SK-N-SH (cell line): ENCODE measurements around the gene LRP10.

Experiments used
- JUND ChIP-seq: IDR thresholded peaks from 2 replicates; pipeline ENCODE4 v1.4.0; 2012
- NRF1 ChIP-seq: IDR thresholded peaks from 2 replicates; pipeline ENCODE4 v1.6.1; 2012; ENCODE audit warnings: low read depth, mild to moderate bottlenecking, low read length
- RFX5 ChIP-seq: IDR thresholded peaks from 2 replicates; pipeline ENCODE4 v1.6.1; 2012; ENCODE audit warnings: mild to moderate bottlenecking, improper control_type of control experiment, low read length
- RXRA ChIP-seq: IDR thresholded peaks from 2 replicates; pipeline ENCODE4 v1.4.0; 2012; ENCODE audit warnings: low read depth, mild to moderate bottlenecking, borderline replicate concordance
- TAF1 ChIP-seq: IDR thresholded peaks from 2 replicates; pipeline ENCODE4 v1.6.1; 2012; ENCODE audit warnings: low read depth, mild to moderate bottlenecking, low read length, moderate library complexity, borderline replicate concordance
- TCF12 ChIP-seq: IDR thresholded peaks from 2 replicates; pipeline ENCODE4 v1.4.0; 2012
- TF ChIP-seq, protein P1 (sequence below): fragments of 200-600 bp; sonication (generic); IDR thresholded peaks from 2 replicates; pipeline ENCODE4 v1.6.1; 2017; ENCODE audit warnings: antibody characterized with exemption, mild to moderate bottlenecking, moderate library complexity
- TF ChIP-seq, protein P2 (sequence below): IDR thresholded peaks from 2 replicates; pipeline ENCODE4 v1.6.1; 2012; ENCODE audit warnings: mild to moderate bottlenecking, low read depth, low read length, moderate library complexity

DNA sequence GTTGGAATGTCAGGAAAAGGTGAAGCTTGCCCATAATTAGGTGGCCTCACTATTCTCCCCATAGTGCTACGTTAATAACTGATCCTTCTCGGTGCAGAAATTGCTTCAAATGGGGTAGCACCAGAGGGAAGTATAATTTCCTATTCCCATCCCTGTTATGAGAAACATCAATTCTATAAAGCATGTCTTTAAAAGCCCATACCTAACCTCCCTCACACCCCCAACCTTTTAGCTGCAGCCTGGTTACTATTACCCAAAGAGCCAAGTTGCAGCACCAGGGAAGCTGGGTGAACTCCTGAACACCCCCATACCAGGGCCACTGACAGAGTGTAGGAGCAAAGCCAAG lies 32.2 kb downstream of the LRP10 start:
- TF ChIP-seq, protein P1, sequence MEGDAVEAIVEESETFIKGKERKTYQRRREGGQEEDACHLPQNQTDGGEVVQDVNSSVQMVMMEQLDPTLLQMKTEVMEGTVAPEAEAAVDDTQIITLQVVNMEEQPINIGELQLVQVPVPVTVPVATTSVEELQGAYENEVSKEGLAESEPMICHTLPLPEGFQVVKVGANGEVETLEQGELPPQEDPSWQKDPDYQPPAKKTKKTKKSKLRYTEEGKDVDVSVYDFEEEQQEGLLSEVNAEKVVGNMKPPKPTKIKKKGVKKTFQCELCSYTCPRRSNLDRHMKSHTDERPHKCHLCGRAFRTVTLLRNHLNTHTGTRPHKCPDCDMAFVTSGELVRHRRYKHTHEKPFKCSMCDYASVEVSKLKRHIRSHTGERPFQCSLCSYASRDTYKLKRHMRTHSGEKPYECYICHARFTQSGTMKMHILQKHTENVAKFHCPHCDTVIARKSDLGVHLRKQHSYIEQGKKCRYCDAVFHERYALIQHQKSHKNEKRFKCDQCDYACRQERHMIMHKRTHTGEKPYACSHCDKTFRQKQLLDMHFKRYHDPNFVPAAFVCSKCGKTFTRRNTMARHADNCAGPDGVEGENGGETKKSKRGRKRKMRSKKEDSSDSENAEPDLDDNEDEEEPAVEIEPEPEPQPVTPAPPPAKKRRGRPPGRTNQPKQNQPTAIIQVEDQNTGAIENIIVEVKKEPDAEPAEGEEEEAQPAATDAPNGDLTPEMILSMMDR, result no peak
- TF ChIP-seq TCF12 (no peak), RFX5 (no peak), JUND (no peak), RXRA (no peak), NRF1 (no peak), TAF1 (no peak)
- TF ChIP-seq, protein P2, sequence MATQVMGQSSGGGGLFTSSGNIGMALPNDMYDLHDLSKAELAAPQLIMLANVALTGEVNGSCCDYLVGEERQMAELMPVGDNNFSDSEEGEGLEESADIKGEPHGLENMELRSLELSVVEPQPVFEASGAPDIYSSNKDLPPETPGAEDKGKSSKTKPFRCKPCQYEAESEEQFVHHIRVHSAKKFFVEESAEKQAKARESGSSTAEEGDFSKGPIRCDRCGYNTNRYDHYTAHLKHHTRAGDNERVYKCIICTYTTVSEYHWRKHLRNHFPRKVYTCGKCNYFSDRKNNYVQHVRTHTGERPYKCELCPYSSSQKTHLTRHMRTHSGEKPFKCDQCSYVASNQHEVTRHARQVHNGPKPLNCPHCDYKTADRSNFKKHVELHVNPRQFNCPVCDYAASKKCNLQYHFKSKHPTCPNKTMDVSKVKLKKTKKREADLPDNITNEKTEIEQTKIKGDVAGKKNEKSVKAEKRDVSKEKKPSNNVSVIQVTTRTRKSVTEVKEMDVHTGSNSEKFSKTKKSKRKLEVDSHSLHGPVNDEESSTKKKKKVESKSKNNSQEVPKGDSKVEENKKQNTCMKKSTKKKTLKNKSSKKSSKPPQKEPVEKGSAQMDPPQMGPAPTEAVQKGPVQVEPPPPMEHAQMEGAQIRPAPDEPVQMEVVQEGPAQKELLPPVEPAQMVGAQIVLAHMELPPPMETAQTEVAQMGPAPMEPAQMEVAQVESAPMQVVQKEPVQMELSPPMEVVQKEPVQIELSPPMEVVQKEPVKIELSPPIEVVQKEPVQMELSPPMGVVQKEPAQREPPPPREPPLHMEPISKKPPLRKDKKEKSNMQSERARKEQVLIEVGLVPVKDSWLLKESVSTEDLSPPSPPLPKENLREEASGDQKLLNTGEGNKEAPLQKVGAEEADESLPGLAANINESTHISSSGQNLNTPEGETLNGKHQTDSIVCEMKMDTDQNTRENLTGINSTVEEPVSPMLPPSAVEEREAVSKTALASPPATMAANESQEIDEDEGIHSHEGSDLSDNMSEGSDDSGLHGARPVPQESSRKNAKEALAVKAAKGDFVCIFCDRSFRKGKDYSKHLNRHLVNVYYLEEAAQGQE, result no peak
